ENCODE measurements around the gene ZNF83. TPM values are rescaled to one million over a fixed set of nuclear protein-coding genes. Genes with fewer than 3 reads are reported as not detected.
"Not testable (repeated sequence)": the region's sequence is repeated elsewhere in the genome, so short reads cannot be mapped to it uniquely, and the experiment has no call there.

ZNF83 gene
- 29.9 TPM for polyA plus RNA-seq (2012; ENCODE audit: insufficient read depth, insufficient read length)

DNA sequence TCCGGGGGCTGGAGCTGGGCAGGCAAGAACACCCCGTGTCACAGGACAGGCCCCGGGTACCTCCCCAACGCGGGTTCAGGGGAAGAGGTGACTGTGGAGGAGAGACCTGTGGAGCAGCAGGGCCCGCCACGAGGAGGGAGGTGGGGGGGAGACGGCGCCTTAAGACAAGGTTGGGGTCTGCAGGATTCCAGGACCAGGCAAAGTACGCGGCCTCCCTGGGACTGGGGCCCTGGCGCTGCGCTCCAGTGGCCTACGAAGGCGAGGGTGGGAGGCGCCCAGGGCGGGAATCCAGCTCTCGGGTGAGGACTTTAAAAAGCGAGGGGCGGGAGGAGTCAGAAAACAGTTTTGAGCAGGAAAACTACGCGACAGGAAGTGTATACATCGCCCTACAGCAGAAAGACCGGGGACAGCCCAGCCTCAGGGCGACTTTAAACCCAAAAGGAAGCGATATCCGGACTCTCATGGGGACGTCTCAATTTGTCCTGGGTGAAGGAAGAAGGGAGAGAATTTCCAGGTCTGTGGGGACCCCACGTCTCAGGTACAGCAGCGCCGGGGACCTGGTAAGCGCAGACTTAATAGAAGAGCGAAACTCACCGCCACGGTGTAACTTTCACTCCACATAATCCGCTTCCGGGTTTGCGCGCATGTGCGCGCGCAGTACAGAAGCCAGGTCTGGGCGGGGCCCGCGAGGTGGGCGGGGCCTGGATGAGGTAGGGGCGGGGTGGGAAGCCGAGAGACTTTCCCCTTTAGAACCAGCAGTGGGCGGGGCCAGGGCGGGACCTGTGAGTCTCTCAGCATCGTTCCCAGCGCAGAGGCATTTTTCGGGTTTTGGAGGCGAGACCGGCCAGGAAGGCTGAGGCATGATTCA, at the start of gene ZNF83:
TSS of gene ZNF83 (minus strand) at position 638 of the 868 bp plus-strand sequence.
- peak; percentile 67 for DNase-seq (ENCODE audit: low read depth, low spot score)
- H3K4me3 ChIP-seq (ENCODE audit: low read length): peak within 1 kb of the TSS; percentile 61

DNA sequence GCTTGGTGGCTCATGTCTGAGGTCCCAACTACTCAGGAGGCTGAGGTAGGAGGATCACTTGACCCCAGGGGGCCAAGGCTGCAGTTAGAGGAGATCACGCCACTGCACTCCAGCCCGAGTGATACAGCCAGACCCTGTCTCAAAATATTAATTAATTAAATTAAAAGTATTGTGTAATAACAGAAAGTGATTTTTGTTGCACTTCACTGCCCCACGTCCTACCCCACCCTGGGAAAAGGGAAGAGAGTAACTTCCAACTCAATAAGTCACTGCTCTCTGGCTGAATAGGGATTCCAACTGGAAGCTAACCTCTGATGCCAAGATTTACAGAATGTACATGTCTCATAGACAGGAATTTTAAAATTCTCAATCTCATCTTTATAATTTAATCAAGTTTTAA, 49.5 kb upstream of the ZNF83 start:
- DNase-seq (ENCODE audit: low read depth, low spot score): no peak
- H3K4me3 ChIP-seq (ENCODE audit: low read length): no peak overlapping the region

DNA sequence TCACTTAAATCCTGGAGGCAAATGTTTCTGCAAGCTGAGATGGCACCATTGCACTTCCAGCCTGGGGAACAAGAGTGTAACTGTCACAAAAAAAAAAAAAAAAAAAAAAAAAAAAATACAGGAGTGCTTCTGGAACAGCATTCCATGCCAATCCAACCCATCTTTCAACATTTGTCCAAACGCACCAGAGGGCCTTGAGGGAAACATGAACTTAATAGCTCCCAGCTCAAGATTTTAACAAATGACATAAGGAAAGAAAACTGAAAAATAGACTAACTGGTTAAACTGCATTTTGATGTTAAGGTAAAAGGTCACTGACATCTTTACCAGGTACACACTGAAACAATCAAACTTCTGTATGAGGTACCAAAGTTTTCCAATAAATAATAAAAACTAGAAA, 47.7 kb upstream of the ZNF83 start:
- H3K4me3 ChIP-seq (ENCODE audit: low read length): no peak overlapping the region
- no peak for DNase-seq (ENCODE audit: low read depth, low spot score)

DNA sequence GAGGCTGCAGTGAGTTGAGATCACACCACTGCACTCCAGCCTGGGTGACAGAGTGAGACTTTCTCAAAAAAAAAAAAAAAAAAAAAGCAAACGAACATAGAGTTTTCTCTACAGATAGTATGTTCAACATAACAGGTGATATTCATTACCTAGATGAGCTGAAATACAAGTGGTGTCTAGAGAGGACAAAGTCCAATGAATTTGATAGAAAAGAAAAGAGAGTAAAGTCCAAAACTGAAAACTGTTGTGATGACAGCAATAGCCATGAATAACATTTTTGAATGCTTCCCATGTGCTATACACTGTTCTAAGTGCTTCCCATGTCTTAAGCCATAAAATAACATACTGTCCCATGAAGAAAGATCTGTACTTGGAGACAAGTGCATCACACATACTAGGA, 43.1 kb upstream of the ZNF83 start:
- H3K4me3 ChIP-seq (ENCODE audit: low read length); DNase-seq (ENCODE audit: low read depth, low spot score): not testable (repeated sequence)

DNA sequence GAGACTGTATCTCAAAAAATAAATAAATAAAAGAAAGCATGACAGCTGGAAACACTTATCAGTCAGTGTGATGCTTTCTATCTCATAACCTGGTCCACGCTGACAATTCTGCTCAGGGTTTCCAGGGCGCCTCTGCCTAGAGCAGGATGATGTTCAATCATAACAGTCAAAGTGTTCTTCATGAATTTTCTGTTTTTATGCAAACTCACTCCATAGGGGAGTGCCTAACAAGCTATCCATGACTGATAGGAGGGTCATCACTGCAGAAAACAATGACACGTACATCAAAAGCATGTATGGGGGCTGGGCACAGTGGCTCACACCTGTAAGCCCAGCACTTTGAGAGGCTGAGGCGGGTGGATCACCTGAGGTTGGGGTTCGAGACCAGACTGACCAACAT, 41.4 kb upstream of the ZNF83 start:
- no peak overlapping the region for H3K4me3 ChIP-seq (ENCODE audit: low read length)
- no peak for DNase-seq (ENCODE audit: low read depth, low spot score)

DNA sequence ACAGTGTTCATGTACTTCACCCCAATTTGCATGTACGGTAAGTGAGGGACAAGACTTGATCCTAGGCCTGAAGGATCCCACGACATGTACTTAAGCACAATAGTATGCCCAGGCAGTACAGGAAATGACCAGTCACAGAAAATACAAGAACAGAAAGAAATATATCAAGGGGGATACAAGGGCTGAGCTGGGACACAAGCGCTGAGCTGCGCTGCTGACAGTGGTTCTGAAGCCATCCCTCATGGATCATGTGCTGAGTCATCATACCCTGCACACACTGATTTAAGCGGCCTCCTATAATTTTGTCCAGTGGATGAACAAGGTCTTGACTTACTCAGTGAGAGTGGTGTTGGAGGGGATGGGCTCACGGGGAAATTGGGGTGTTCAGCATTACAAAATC, 37.1 kb upstream of the ZNF83 start:
- DNase-seq (ENCODE audit: low read depth, low spot score): not testable (repeated sequence)

DNA sequence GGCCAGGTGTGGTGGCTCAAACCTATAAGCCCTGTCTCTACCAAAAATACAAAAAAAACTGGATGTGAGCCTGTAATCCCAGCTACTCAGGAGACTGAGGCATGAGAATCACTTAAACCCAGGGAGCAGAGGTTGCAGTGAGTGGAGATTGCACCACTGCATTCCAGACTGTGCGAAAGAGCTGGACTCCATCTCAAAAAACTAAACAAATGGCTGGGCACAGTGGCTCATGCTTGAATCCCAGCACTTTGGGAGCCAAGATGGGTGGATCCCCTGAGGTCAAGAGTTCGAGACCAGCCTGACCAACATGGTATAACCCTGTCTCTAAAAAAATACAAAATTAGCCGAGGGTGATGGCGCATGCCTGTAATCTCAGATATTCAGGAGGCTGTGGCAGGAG, 34.9 kb upstream of the ZNF83 start:
- no peak for DNase-seq (ENCODE audit: low read depth, low spot score)
- no peak overlapping the region for H3K4me3 ChIP-seq (ENCODE audit: low read length)

More for the DNA sequence above, 37.1 kb upstream of the ZNF83 start:
- H3K4me3 ChIP-seq (ENCODE audit: low read length): not testable (repeated sequence)

DNA sequence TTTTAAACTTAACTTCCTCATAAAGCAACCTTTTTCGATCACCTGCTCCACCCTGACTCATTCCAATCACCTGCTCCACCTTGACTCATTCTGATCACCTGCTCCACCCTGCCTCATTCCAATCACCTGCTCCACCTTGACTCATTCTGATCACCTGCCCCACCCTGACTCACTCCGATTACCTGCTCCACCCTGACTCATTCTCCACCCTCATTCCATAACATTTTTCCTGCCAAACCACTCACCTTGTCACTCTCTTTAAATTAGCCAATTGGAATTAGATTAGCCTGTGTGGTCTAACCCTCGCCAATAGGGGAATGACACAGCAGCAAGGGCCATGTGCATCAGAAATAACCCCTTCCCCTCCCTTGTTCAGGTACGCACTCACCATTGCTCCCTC, 31.9 kb upstream of the ZNF83 start:
- H3K4me3 ChIP-seq (ENCODE audit: low read length): no peak overlapping the region
- no peak for DNase-seq (ENCODE audit: low read depth, low spot score)

DNA sequence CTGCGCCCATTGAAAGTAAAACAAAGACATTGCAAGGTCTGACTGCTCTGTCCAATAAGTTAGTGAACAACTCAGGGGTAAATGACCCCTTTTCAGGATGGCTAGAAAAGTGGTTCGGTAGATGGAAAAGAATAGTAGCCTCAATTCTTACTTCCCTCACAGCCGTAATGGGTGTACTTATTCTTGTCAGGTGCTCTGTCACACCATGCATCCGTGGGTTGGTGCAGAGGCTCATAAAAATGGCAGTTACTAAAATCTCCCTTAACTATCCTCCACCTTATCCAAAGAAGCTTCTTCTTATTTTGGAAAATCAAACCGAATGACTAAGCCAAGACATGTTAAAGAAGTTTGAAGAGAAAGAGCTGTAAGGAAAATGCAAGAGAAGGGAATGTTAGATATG, 31.4 kb upstream of the ZNF83 start:
- DNase-seq (ENCODE audit: low read depth, low spot score): no peak
- H3K4me3 ChIP-seq (ENCODE audit: low read length): no peak overlapping the region

DNA sequence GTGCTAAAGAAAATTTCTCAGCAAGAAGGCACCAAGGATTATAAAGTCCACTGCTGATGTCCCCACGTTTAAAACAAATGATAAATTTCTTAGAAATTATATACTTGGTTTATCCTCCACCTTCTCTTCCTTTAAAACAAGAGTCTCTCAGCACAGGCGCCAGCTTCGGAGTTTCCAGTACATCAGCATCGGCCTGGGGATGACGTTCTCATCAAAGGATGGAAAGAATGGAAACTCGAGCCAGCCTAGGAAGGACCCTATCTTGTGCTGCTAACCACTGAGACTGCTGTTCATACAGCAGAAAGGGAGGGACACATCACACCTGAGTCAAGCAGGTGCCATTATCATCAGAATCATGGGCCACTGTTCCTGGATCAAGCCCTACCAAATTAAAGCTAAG, 29.8 kb upstream of the ZNF83 start:
- no peak overlapping the region for H3K4me3 ChIP-seq (ENCODE audit: low read length)
- no peak for DNase-seq (ENCODE audit: low read depth, low spot score)

DNA sequence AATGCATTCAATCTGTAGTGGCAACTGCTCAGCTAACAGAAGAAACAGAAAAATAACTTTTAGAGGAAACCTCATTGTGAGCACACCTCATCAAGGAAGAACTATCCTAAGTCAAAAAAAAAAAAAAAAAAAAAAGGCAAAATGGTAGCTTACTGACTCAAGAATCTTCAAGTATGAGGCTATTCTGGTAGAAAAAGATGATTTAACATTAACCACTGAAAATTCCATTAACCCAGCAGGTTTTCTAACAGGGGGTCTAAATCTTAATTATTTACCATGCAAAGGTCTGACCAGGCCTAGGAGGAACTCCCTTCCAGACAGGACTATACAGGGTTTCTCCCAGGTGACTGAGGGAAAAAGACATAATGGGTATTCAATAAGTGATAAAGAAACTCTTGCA, 28.4 kb upstream of the ZNF83 start:
- no peak for DNase-seq (ENCODE audit: low read depth, low spot score)
- no peak overlapping the region for H3K4me3 ChIP-seq (ENCODE audit: low read length)

DNA sequence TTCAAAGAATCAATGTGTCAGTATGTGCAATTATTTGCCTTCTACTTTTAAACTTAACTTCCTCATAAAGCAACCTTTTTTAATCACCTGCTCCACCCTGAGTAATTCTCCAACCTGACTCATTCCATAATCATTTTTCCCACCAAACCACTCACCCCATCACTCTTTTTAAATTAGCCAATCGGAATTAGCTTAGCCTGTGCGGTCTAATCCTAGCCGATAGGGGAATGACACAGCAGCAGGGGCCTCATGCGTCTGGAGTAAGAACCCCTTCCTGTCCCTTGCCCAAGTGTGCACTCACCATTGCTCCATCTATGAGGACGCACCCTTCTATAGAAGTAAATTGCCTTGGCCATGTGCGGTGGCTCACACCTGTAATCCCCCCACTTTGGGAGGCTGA, 27.4 kb upstream of the ZNF83 start:
- H3K4me3 ChIP-seq (ENCODE audit: low read length): no peak overlapping the region
- DNase-seq (ENCODE audit: low read depth, low spot score): no peak

DNA sequence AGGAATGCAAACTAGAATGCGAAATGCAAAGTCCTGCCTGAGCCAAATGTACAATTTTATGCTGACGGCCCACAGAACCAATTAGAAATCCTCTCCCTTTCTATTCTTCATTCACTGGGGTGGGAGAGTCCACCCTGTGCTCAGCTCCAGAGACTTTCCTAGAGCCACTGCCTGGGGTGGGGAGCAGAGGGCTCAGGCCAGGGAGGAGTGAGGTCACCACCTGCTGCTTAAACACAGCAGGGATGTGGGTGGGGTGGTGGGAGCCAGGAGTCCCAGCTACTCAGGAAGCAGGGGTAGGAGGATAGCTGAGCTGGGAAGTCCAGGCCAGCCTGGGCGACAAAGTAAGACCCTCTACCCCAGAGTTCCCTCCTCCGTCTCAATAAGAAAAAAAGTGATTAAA, 26.9 kb upstream of the ZNF83 start:
- no peak overlapping the region for H3K4me3 ChIP-seq (ENCODE audit: low read length)
- DNase-seq (ENCODE audit: low read depth, low spot score): no peak

DNA sequence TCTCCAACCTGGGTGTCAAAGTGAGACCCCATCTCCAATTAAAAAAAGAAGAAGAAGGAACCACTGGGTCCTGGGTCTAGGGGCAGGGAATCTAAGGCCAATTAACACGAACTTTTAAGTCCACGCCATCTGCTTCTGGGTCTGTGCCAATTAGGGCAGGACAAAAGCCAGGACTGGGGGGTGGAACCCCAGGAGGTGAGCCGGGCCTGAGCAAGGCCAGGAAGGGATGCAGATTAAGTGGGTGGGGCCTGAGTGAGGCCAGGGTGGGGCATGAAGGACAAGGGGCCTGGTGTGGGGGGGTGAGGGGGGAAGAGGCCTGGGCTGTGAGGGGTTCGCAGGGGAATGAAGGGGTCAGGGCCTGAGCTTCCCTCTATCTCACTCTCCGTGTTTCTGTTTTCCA, 26.3 kb upstream of the ZNF83 start:
- no peak for DNase-seq (ENCODE audit: low read depth, low spot score)
- no peak overlapping the region for H3K4me3 ChIP-seq (ENCODE audit: low read length)

DNA sequence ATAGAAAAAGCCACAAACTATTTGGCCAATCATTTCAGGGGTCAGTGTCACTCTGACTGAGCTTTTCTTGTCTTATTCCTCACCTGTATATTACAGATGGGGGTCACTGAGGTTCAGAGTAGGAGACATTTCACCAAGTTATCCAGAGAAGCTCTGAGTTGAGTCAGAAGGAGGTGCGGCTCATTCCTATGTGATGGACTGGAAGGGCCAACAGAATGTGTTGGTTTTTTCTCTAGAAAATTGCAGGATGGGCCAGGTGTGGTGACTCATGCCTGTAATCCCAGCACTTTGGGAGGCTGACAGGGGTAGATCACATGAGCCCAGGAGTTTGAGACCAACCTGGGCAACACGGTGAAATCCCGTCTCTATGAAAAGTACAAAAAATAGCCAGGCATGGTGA, 24.5 kb upstream of the ZNF83 start:
- no peak for DNase-seq (ENCODE audit: low read depth, low spot score)
- H3K4me3 ChIP-seq (ENCODE audit: low read length): no peak overlapping the region

DNA sequence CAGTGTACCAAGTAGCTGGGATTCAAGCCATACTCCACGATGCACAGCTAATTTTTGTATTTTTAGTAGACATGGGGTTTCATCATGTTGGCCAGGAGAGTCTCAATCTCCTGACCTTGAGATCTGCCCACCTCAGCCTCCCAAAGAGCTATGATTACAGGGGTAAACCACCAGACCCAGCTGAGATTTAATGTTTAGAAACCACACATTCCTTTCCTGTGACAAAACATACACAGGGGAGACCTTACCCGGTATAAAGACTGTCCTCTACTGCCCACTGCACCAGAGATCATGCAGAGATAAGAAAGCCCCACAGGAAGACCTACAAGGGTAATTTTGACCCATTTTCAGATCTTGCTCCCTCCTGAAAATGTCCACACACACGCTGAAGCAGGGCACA, 22.8 kb upstream of the ZNF83 start:
- no peak for DNase-seq (ENCODE audit: low read depth, low spot score)
- no peak overlapping the region for H3K4me3 ChIP-seq (ENCODE audit: low read length)

DNA sequence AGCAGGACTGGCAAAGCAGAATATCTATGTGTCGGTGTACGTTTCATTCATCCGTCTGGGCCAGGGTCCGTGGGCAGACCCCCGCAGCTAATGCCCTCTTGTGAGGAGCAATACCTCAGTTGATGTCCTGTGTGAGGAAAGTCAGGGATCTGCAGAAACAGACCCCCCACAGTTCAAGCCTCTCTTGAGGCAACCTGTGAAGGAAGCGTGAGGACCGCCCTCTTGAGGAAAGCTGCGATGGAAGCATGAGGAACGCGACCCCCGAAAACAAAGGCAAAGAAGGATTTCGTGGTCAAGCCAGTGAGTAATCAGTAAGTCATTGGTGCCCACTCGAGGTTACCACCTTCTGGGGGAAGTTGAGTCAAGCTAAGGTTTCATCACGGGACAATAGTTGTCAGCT, 20.9 kb upstream of the ZNF83 start:
- DNase-seq (ENCODE audit: low read depth, low spot score): no peak
- no peak overlapping the region for H3K4me3 ChIP-seq (ENCODE audit: low read length)

DNA sequence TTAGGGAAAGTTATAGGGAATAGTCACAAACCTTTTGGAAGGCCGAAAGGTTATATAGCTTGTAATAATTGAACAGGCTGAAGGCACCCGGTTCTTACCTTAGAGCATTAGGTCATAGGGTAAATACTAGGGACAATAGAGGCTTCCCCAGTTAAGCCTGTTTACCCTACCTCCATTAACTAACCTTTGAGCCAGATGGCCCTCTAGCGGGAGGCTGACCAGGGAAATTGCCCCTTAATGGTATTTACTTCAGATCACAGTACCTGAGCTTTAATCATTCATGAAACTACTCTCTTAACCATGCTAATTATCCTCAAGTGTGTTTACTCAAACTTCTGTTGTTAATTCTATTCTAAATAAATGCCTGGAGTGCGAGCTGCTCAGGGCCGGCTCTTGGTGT, 20.4 kb upstream of the ZNF83 start:
- no peak for DNase-seq (ENCODE audit: low read depth, low spot score)
- H3K4me3 ChIP-seq (ENCODE audit: low read length): no peak overlapping the region

DNA sequence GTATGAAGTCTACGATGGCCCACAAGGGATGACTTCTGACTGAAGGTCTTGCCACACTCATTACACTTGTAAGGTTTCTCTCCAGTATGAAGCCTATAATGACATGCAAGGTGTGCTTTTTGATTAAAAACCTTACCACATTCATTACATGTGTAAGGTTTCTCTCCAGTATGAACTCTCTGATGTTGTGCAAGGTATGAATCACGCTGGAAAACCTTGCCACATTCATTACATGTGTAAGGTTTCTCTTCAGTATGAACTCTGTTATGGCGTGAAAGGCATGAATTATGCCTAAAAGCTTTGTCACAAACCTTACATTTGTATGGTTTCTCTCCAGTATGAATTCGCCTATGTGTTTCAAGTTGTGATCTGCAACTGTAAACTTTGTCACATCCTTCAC, 15.0 kb upstream of the ZNF83 start:
- no peak overlapping the region for H3K4me3 ChIP-seq (ENCODE audit: low read length)
- no peak for DNase-seq (ENCODE audit: low read depth, low spot score)

DNA sequence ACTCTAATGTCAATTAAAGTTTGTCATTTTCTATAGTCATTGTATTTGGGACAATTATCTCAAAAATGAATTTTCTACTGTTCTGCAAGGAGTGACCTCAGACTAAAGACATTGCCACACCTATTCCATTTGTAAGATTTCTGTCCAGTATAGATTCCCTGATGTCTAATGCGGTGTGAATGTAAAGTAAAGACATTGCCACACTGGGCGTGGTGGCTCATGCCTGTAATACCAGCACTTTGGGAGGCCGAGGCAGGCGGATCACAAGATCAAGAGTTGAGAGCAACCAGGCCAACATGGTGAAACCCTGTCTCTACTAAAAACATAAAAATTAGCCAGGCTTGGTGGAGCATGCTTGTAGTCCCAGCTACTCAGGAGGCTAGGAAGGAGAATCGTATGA, 13.8 kb upstream of the ZNF83 start:
- H3K4me3 ChIP-seq (ENCODE audit: low read length): no peak overlapping the region
- DNase-seq (ENCODE audit: low read depth, low spot score): no peak

DNA sequence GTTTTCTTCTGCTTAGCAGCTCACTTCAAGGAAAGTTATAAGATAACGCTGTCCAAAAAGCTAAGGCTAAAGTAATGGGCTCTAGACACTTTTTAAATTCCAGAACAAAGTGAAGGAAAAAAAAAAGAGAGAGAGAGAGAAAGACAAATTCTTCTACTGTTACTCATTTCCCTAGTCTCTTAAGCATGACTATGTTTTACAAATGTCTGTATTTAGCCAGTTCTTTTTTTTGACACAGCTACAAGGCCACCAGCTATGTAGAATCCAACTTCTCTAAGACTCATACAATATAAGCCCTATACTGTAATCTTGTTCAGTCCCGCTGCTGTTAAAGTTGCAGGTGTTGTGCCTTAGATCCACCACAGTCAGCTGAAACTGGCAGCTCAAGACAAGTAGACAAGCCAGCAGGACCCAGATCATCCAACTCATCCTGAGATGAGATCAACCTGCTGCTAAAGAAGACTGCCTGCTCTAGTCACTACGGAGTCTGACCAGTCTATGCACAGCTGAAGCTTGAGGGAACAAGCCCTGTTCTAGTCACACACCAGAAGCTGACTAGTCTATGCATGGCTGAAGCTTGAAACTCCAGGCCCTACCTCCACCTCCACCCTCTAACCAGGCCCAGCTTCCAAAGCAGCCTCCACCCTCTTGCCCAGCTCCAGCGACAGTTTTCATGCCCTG, 10.3 kb upstream of the ZNF83 start:
- no peak overlapping the region for H3K4me3 ChIP-seq (ENCODE audit: low read length)
- no peak for DNase-seq (ENCODE audit: low read depth, low spot score)

Measured in Jurkat, Clone E6-1 (cell line).